ENCODE measurements around the gene DNAJC13.

GRCh38 chr3:132545471-132545870 is 128.2 kb downstream of the DNAJC13 start:
- no peak for TF ChIP-seq POLR2AphosphoS5 (IDR thresholded peaks at IDR 0.05; ENCODE audit: low read depth, low read length)
- TF ChIP-seq TAF1 (IDR thresholded peaks at IDR 0.05; ENCODE audit: borderline replicate concordance, insufficient read depth, low read length), result no peak
- no peak for TF ChIP-seq SIN3A (IDR thresholded peaks at IDR 0.05; ENCODE audit: borderline replicate concordance, insufficient read depth, low read length)
- TF ChIP-seq REST (IDR thresholded peaks at IDR 0.05; ENCODE audit: insufficient read depth in 1 of 2, low read depth in 2 of 2, low read length in 2 of 2), result no peak
- no peak for TF ChIP-seq FOXP2 (optimal IDR thresholded peaks at IDR 0.05; ENCODE audit: borderline replicate concordance, extremely low read depth, extremely low read length, insufficient read depth)

All from PFSK-1 (cell line).